MM.1S (cell line): ENCODE results near the gene THADA.

Source experiments
- DNase-seq: peaks from one replicate; pipeline ENCODE4 v3.0.0-alpha.2; 2015
- H2AFZ ChIP-seq: fragments of 300-600 bp; sonication (generic); 2 replicates; pipeline ENCODE4 v1.6.0; 2016; ENCODE audit warnings: antibody characterized with exemption, low read length
- H3F3A ChIP-seq: fragments of 300-600 bp; sonication (generic); 2 replicates; pipeline ENCODE4 v1.6.1; 2016; ENCODE audit warnings: mild to moderate bottlenecking, antibody characterized with exemption, low read length, moderate library complexity, mixed read lengths; ENCODE audit not compliant: insufficient read depth
- H3K27ac ChIP-seq: fragments of 300-600 bp; sonication (generic); 2 replicates; pipeline ENCODE4 v1.5.1; 2016; ENCODE audit warnings: mild to moderate bottlenecking, low read length
- H3K27me3 ChIP-seq: fragments of 300-600 bp; sonication (generic); replicated peaks from 2 replicates; pipeline ENCODE4 v1.6.0; 2016; ENCODE audit warnings: low read length; ENCODE audit not compliant: insufficient read depth
- H3K36me3 ChIP-seq: fragments of 300-600 bp; sonication (generic); replicated peaks from 2 replicates; pipeline ENCODE4 v1.6.1; 2016; ENCODE audit warnings: mild to moderate bottlenecking, low read length, mixed read lengths; ENCODE audit not compliant: insufficient read depth
- H3K4me1 ChIP-seq: fragments of 300-600 bp; sonication (generic); 2 replicates; pipeline ENCODE4 v1.6.1; 2016; ENCODE audit warnings: low read length, mixed read lengths
- H3K4me2 ChIP-seq: fragments of 300-600 bp; sonication (generic); 2 replicates; pipeline ENCODE4 v1.6.0; 2016; ENCODE audit warnings: low read depth, low read length
- H3K4me3 ChIP-seq: fragments of 300-600 bp; sonication (generic); 2 replicates; pipeline ENCODE4 v1.5.1; 2016; ENCODE audit warnings: low read length, mixed read lengths
- H3K79me2 ChIP-seq: fragments of 300-600 bp; sonication (generic); 2 replicates; pipeline ENCODE4 v1.6.1; 2016; ENCODE audit warnings: mixed run types, low read length, mixed read lengths
- H3K9ac ChIP-seq: fragments of 300-600 bp; sonication (generic); 2 replicates; pipeline ENCODE4 v1.6.1; 2016; ENCODE audit warnings: low read length, mixed read lengths
- H3K9me2 ChIP-seq: fragments of 300-600 bp; sonication (generic); replicated peaks from 2 replicates; pipeline ENCODE4 v1.6.1; 2016; ENCODE audit warnings: mild to moderate bottlenecking, low read length, mixed read lengths; ENCODE audit not compliant: insufficient read depth
- H3K9me3 ChIP-seq: fragments of 300-600 bp; sonication (generic); replicated peaks from 2 replicates; pipeline ENCODE4 v1.6.1; 2016; ENCODE audit warnings: mild to moderate bottlenecking, low read length, mixed read lengths; ENCODE audit not compliant: insufficient read depth
- H4K20me1 ChIP-seq: fragments of 300-600 bp; sonication (generic); 2 replicates; pipeline ENCODE4 v1.6.1; 2016; ENCODE audit warnings: mild to moderate bottlenecking, low read length, moderate library complexity, mixed read lengths; ENCODE audit not compliant: insufficient read depth
- EZH2 ChIP-seq: fragments of 300-600 bp; sonication (generic); optimal IDR thresholded peaks from 2 replicates; pipeline ENCODE3; 2017; ENCODE audit warnings: low read depth, mild to moderate bottlenecking, antibody characterized with exemption, low read length, mixed read lengths
- EZH2phosphoT487 ChIP-seq: fragments of 300-600 bp; sonication (generic); IDR thresholded peaks from 2 replicates; pipeline ENCODE4 v1.6.1; 2018; ENCODE audit warnings: antibody characterized with exemption, low read length
- TF ChIP-seq, protein P1 (sequence below): fragments of 300-600 bp; sonication (generic); IDR thresholded peaks from 2 replicates; pipeline ENCODE4 v1.5.1; 2016; ENCODE audit warnings: antibody characterized with exemption, low read length, mixed read lengths

THADA gene

DNA sequence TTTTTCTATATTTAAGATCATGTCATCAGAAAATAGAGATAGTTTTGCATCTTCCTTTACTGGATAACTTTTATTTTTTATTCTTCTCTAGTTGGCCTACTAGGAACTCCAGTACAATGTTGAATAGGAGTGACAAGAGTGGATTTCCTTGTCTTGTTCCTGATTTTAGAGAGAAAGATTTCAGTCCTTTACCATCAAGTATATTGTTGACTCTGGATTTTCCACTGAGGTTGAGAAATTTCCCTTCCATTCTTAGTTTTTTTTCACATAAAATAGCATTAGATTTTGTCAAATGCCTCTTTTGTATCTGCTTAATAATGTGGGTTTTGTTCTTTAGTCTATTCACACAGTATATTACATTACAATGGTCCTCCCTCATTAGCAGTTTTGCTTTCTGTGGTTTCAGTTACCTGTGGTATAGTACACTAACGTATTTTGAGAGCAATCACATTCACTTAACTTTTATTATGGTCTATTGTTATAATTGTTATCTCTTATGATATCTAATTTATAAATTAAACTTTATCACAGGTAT, 105.5 kb downstream of the THADA start:
- Histone ChIP-seq H3K36me3 (no peaks in the 10 kb centered on the region), H3K9ac (no peak overlapping the region), H3K4me3 (no peak overlapping the region), H3K4me2 (no peak overlapping the region), H3K9me3 (no peaks in the 10 kb centered on the region), H3K9me2 (no peaks in the 10 kb centered on the region), H3K79me2 (no peaks in the 10 kb centered on the region), H4K20me1 (no peaks in the 10 kb centered on the region), H3K4me1 (no peaks in the 10 kb centered on the region), H3F3A (no peaks in the 10 kb centered on the region), H3K27ac (no peak overlapping the region), H2AFZ (no peak overlapping the region), H3K27me3 (no peaks in the 10 kb centered on the region)
- TF ChIP-seq, protein P1, sequence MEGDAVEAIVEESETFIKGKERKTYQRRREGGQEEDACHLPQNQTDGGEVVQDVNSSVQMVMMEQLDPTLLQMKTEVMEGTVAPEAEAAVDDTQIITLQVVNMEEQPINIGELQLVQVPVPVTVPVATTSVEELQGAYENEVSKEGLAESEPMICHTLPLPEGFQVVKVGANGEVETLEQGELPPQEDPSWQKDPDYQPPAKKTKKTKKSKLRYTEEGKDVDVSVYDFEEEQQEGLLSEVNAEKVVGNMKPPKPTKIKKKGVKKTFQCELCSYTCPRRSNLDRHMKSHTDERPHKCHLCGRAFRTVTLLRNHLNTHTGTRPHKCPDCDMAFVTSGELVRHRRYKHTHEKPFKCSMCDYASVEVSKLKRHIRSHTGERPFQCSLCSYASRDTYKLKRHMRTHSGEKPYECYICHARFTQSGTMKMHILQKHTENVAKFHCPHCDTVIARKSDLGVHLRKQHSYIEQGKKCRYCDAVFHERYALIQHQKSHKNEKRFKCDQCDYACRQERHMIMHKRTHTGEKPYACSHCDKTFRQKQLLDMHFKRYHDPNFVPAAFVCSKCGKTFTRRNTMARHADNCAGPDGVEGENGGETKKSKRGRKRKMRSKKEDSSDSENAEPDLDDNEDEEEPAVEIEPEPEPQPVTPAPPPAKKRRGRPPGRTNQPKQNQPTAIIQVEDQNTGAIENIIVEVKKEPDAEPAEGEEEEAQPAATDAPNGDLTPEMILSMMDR = no peak
- TF ChIP-seq EZH2phosphoT487 (no peak), EZH2 (no peak)
- no peak for DNase-seq

DNA sequence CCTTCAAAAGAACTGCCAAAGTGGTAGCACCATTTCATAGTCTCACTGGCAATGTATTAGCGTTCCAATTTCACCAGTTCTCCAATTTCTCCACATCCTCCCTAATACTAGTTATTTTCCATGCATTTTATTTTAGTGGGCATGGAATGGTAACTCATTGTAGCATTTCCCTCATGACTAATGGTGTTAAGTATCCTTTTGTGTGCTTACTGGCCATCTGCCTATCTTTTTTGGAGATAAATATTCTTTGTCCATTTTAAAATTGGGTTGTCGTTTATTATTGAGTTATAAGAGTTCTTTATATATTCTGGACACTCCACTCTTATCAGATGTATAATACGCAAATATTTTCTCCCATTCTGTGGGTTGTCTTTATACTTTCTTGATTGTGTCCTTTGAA, 107.1 kb downstream of the THADA start:
- Histone ChIP-seq H3K79me2 (no peaks in the 10 kb centered on the region), H2AFZ (no peak overlapping the region), H3K27ac (no peak overlapping the region), H3K36me3 (no peaks in the 10 kb centered on the region), H3K4me2 (no peak overlapping the region), H3K27me3 (no peaks in the 10 kb centered on the region), H3F3A (no peaks in the 10 kb centered on the region), H3K4me1 (no peaks in the 10 kb centered on the region), H3K4me3 (no peak overlapping the region), H3K9me2 (no peaks in the 10 kb centered on the region), H3K9ac (no peak overlapping the region), H3K9me3 (no peaks in the 10 kb centered on the region), H4K20me1 (no peaks in the 10 kb centered on the region)
- no peak for DNase-seq
- TF ChIP-seq EZH2phosphoT487 (no peak), EZH2 (no peak)
- TF ChIP-seq, protein P1 = no peak

DNA sequence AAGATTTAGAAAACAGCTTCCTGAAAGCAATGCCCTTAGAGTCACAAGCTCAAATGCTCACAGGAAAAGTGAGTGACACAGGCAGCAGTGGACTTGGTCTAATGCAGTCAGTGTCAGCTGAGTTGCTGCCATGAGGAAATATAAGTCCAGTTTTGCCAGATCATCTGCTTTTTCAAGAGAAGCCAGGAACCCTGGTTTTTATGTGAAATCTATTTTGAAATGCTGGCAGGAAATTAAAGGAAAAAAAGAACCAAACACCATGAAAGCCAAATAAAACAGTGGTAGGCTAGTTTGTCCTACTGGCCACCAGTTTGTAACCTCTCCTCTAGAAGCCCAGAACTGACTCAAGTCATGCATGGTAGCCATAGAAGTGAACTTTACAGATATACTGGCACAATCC, 109.2 kb downstream of the THADA start:
- H3K79me2 ChIP-seq = no peaks in the 10 kb centered on the region
- no peaks in the 10 kb centered on the region for H3K36me3 ChIP-seq
- H3F3A ChIP-seq = no peaks in the 10 kb centered on the region
- H3K4me1 ChIP-seq = peaks cover 8% of the 10 kb centered on the region; the same call in 1 of the 2 replicates
- H3K27ac ChIP-seq = no peak overlapping the region
- H3K27me3 ChIP-seq = no peaks in the 10 kb centered on the region
- DNase-seq = no peak
- no peak overlapping the region for H3K4me2 ChIP-seq
- H2AFZ ChIP-seq = no peak overlapping the region
- H3K4me3 ChIP-seq = no peak overlapping the region
- H3K9me2 ChIP-seq = no peaks in the 10 kb centered on the region
- H3K9me3 ChIP-seq = no peaks in the 10 kb centered on the region
- no peaks in the 10 kb centered on the region for H4K20me1 ChIP-seq
- no peak overlapping the region for H3K9ac ChIP-seq
- no peak for TF ChIP-seq EZH2
- TF ChIP-seq, protein P1 = no peak
- TF ChIP-seq EZH2phosphoT487 = no peak
